Nephron (organoid): ENCODE measurements around the gene DOK7.

Experiments
- H3K27ac Mint-ChIP-seq, 3 experiments: 2 replicates each; pipeline ENCODE4 v1.8.0; 2020; ENCODE audit warnings: mixed read lengths in 3 of 3, mild to moderate bottlenecking in 2 of 3, moderate library complexity in 1 of 3
- H3K27me3 Mint-ChIP-seq: 2 replicates; pipeline ENCODE4 v1.8.0; 2021; ENCODE audit warnings: low read depth, mild to moderate bottlenecking, moderate library complexity, mixed read lengths
- H3K36me3 Mint-ChIP-seq: 2 replicates; pipeline ENCODE4 v1.8.0; 2020; ENCODE audit warnings: low read depth, mixed read lengths
- H3K4me1 Mint-ChIP-seq: 2 replicates; pipeline ENCODE4 v1.8.0; 2020; ENCODE audit warnings: mixed read lengths
- H3K4me3 Mint-ChIP-seq, 3 experiments: 2 replicates each; pipeline ENCODE4 v1.8.0; 2020; ENCODE audit warnings: mild to moderate bottlenecking in 3 of 3, mixed read lengths in 3 of 3, moderate library complexity in 2 of 3
- H3K9me3 Mint-ChIP-seq: 2 replicates; pipeline ENCODE4 v1.8.0; 2020; ENCODE audit warnings: mixed read lengths
- CTCF ChIP-seq, 3 experiments: fragments of 200-600 bp; sonication (generic); IDR thresholded peaks; one replicate each; pipeline ENCODE4 v1.5.0; 2021; ENCODE audit warnings: antibody characterized with exemption in 3 of 3; ENCODE audit not compliant: unreplicated experiment in 3 of 3

DOK7 gene

GRCh38 chr4:3416821-3417221 is 46.3 kb upstream of the DOK7 start:
- Mint-ChIP-seq H3K27me3 (no peaks in the 10 kb centered on the region), H3K4me1 (peaks cover 28% of the 10 kb centered on the region)

GRCh38 chr4:3417448-3417847 is 45.7 kb upstream of the DOK7 start:
- TF ChIP-seq CTCF (IDR thresholded peaks at IDR 0.05; ENCODE audit: unreplicated experiment in 3 of 3): no peak
- no peaks in the 10 kb centered on the region for H3K9me3 Mint-ChIP-seq

More at GRCh38 chr4:3416821-3417221, 46.3 kb upstream of the DOK7 start:
- H3K4me3 Mint-ChIP-seq: no peak overlapping the region
- H3K9me3 Mint-ChIP-seq: no peaks in the 10 kb centered on the region
- no peak for TF ChIP-seq CTCF (IDR thresholded peaks at IDR 0.05; ENCODE audit: unreplicated experiment in 3 of 3)
- H3K36me3 Mint-ChIP-seq: peaks cover 38% of the 10 kb centered on the region
- H3K27ac Mint-ChIP-seq: no peak overlapping the region

GRCh38 chr4:3418029-3418762 is 44.9 kb upstream of the DOK7 start:
- peaks cover 41% of the 10 kb centered on the region for H3K36me3 Mint-ChIP-seq
- no peaks in the 10 kb centered on the region for H3K9me3 Mint-ChIP-seq
- peaks cover 28% of the 10 kb centered on the region for H3K4me1 Mint-ChIP-seq
- no peaks in the 10 kb centered on the region for H3K27me3 Mint-ChIP-seq
- no peak overlapping the region for H3K4me3 Mint-ChIP-seq
- no peak overlapping the region for H3K27ac Mint-ChIP-seq
- TF ChIP-seq CTCF (IDR thresholded peaks at IDR 0.05; ENCODE audit: unreplicated experiment in 3 of 3): no peak

More at GRCh38 chr4:3417448-3417847, 45.7 kb upstream of the DOK7 start:
- Mint-ChIP-seq H3K4me3 (no peak overlapping the region), H3K27me3 (no peaks in the 10 kb centered on the region), H3K4me1 (peaks cover 28% of the 10 kb centered on the region), H3K36me3 (peaks cover 38% of the 10 kb centered on the region), H3K27ac (no peak overlapping the region)

- H3K4me3 Mint-ChIP-seq: no peak overlapping the region
- no peaks in the 10 kb centered on the region for H3K27me3 Mint-ChIP-seq
- TF ChIP-seq CTCF (IDR thresholded peaks at IDR 0.05; ENCODE audit: unreplicated experiment in 3 of 3): no peak
- peaks cover 41% of the 10 kb centered on the region for H3K36me3 Mint-ChIP-seq
- peaks cover 14% of the 10 kb centered on the region for H3K4me1 Mint-ChIP-seq
- no peaks in the 10 kb centered on the region for H3K9me3 Mint-ChIP-seq
- H3K27ac Mint-ChIP-seq: no peak overlapping the region
Observed at GRCh38 chr4:3419836-3420605, 43.1 kb upstream of the DOK7 start.

GRCh38 chr4:3420606-3420955 is 42.5 kb upstream of the DOK7 start:
- Mint-ChIP-seq H3K27ac (no peak overlapping the region), H3K27me3 (no peaks in the 10 kb centered on the region), H3K4me1 (peaks cover 13% of the 10 kb centered on the region), H3K9me3 (no peaks in the 10 kb centered on the region), H3K4me3 (no peak overlapping the region), H3K36me3 (peaks cover 40% of the 10 kb centered on the region)
- no peak for TF ChIP-seq CTCF (IDR thresholded peaks at IDR 0.05; ENCODE audit: unreplicated experiment in 3 of 3)
